Upper lobe of left lung (tissue), 4 donors: ENCODE data around the gene OR4D2.

Experiments
- POLR2A ChIP-seq, 4 donors: fragments of 450-650 bp; IDR thresholded peaks; one replicate each; pipeline ENCODE4 v1.5.1; 2016 to 2017; ENCODE audit warnings: antibody characterized with exemption in 4 of 4, mild to moderate bottlenecking in 2 of 4
- POLR2AphosphoS5 ChIP-seq, 2 donors: sonication (generic); formaldehyde crosslinking; IDR thresholded peaks; one replicate each; pipeline ENCODE4 v1.5.1; 2017; ENCODE audit warnings: antibody characterized with exemption in 2 of 2
- TF ChIP-seq, protein P1 (sequence below), 6 experiments: fragments of 450-650 bp in 4 of 6; fragments of 200-600 bp in 2 of 6; sonication (generic) in 2 of 6; IDR thresholded peaks; one replicate each; pipeline ENCODE4 v1.5.1; 2016 to 2019; ENCODE audit warnings: antibody characterized with exemption in 6 of 6

- TF ChIP-seq POLR2AphosphoS5 (IDR thresholded peaks at IDR 0.05) (no peak), POLR2A (IDR thresholded peaks at IDR 0.05) (no peak)
- TF ChIP-seq, protein P1, sequence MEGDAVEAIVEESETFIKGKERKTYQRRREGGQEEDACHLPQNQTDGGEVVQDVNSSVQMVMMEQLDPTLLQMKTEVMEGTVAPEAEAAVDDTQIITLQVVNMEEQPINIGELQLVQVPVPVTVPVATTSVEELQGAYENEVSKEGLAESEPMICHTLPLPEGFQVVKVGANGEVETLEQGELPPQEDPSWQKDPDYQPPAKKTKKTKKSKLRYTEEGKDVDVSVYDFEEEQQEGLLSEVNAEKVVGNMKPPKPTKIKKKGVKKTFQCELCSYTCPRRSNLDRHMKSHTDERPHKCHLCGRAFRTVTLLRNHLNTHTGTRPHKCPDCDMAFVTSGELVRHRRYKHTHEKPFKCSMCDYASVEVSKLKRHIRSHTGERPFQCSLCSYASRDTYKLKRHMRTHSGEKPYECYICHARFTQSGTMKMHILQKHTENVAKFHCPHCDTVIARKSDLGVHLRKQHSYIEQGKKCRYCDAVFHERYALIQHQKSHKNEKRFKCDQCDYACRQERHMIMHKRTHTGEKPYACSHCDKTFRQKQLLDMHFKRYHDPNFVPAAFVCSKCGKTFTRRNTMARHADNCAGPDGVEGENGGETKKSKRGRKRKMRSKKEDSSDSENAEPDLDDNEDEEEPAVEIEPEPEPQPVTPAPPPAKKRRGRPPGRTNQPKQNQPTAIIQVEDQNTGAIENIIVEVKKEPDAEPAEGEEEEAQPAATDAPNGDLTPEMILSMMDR (IDR thresholded peaks at IDR 0.05): no peak
Observed at GRCh38 chr17:58193641-58194255, 27.0 kb downstream of the OR4D2 start.
